Measurements from ENCODE around the gene TTC7B.

TTC7B gene

DNA sequence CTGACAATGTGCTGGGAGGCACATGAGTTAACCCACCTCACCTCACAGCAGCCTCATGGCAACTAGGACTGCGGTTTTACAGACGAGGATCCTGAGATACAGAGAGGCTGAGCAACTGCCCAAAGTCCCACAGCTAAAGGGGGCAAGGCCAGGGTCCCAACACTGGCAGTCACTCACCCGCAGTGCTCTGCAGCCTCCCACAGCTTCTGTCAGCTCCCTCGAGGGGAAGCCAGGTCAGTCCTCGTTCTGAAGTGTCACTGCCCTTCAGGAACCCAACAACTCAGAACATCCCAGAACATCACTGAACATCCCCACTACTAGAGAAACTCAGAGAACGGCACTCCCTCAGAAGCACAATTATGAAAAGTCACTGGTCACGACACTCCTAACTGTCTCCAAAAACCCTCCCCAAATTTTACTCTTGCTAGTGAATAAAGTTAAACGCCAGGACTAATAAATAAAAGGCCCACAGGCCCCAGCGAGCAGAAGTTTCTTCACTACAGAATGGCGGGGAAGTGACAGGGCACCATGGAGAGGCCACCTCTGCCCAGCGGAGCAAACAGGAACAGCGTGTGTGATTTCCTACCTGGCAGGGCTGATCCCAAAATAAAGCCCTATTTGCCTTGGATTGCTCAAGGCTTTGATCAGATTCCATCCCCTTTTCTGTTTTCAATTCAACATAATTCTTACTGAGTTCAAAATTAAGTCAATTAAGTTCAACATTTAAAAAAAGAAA lies 75.1 kb downstream of the TTC7B start:
- DNase-seq (ENCODE audit: low read depth): no peak

DNA sequence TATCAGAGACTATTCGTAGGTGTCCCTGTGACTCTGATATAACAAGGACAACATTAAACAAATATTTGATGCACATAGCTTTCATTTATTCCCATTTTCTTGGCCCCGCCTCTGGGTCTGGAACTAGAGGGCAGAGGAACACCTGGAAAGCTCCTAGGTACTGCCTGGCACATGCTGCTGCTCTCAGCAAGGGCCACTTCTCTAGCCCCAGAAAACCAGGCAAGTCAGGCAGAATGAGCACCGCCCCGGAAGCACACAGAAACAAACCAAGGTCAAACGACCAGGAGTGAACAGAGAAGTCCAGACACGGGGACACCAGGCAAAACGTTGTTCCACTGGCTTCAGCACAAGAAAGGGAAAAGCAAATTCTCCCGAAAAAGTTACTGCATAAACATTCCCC lies 76.1 kb downstream of the TTC7B start:
- no peak for DNase-seq (ENCODE audit: low read depth)

DNA sequence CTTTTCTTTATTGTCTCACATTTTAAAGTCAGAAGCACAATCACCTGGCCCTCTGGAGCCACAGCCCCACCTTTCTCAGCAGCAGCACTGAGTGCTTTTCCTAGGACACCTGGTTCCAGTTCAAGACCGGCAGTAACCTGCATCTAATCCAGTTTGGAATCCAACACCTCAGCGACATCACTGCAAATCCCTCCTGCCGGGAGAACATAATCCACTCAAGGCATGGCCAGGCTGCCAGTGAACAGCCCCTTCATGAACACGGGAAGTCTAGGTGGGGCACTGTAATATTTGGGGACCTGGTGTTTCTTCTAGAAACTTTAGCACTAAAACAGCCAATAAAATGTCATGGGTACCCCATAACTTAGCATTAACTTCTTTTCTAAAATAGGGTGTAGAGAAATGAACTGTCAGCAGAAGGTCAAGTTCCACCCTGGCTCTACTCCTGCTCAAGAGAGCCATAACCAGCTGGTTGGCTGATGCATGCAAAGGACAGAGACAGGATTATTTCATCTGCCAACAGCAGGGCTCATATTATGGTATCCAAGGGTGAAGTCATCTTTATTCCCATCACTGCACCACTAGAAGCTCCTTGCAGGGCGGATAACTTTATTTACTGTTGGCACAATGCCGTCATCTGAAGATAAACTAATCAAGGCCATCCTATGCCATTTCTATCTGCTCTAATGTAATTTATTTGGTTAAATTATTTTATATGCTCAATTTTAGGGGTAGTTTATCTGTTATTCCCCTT lies 76.7 kb downstream of the TTC7B start:
- no peak for DNase-seq (ENCODE audit: low read depth)

DNA sequence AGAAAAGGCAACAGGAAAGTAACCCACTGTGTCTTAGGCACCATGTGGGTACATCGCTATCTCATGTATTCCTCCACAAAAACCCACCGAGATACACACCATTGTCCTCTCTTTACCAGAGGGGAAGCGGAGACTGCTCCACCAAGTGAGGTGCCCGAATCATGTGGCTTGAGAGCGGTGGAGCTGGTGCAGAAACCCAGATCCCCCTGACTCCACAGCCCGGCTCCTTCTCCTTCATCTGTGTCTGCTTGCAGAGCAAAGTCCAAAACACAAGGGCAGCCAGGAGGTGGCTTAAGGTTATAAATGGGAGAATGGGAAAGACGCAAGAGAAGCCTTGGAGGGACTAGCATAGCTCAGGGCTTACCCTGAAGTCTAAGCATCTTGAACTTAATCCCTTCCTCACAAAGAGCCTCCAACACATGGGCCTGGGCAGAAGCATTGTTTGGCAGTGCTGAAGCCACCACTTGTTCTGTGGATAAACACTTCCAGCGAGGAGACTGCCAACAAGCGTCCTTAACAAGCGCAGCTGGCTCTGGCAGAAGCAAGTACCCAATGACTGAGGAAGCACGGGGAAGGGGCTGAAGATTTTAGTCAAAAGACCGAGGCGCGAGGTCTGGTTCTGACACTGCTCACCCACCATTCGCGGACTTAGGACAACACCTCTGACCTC lies 83.0 kb downstream of the TTC7B start:
- DNase-seq (ENCODE audit: low read depth): no peak

DNA sequence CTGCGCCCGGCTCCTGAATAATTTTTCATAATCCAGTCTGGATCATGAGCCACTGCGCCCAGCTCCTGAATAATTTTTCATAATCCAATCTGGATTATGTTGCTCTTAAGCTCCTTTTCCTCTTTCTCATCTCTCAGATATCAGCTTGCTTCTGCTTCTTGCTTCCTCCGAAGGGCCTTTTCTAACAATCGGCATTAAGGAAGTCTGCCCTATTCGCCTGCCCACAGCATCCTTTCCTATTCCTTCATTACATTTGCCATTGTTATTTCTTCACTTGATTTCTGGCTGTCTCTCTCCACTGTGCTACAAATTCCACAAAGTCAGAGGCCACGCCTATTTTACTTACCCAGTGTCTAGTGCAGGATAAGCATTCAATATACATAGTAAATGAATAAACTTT lies 83.5 kb downstream of the TTC7B start:
- DNase-seq (ENCODE audit: low read depth): no peak

DNA sequence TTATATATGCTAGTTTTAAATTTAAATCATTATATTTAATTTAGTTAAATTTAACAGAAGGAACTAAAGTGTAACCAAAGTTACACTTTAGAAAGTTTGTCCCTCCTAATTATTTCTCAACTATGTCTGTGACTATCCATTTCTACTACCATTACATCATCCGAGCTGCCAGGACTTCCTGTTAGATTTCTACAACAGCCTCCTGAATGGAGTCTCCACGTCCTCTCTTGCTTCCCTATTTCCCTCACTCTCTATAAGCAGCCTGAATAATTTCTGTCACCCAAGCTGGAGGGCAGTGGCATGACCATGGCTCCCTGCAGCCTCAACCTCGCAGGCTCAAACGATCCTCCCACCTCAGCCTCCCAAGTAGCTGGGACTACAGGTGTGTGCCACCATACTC lies 84.1 kb downstream of the TTC7B start:
- DNase-seq (ENCODE audit: low read depth): no peak

DNA sequence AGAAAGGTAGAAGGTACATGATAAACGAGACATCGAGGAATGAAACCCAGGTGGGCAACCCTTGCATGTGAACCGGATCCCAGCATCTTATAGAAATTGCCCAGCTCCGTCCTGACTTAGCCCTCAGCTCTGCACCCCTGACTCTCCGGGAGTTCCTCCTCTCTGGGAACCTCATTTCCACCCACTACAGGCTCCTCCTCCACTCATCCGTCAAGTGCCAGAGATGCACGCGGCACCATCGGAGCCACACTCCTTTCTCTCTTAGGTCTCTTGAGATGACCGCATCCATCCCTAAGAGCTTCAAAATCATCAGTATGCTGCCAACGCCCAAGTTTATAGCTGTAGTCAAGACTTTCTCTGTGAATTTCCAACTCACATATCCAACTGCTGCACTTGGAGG lies 84.7 kb downstream of the TTC7B start:
- DNase-seq (ENCODE audit: low read depth): no peak

DNA sequence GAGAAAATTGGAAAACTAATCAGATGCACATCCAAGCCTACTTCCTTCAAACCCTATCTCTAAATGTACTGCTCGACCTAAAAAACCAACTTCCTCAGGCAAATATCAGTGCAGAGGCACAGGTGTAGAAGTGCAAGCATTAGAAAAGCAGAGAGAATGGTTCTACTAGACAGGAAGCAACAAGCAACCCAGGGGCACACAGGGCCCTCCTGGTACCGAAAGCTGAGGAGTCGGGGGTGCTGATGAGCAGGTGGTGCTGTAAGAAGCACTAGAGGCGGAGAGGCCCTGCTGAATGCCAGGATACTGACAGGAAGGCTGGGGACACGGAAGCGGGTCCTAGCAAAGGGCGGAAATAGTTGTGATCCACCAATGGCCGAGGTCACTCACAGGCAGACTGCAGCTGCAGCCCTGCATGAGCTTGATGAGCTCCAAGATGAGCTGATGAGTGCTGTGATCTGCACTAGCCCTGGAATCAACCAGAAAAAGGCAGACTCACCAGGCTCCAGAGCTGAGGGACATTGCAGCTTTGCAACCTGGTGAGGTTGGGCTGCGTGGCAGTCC lies 85.9 kb downstream of the TTC7B start:
- DNase-seq (ENCODE audit: low read depth): no peak

DNA sequence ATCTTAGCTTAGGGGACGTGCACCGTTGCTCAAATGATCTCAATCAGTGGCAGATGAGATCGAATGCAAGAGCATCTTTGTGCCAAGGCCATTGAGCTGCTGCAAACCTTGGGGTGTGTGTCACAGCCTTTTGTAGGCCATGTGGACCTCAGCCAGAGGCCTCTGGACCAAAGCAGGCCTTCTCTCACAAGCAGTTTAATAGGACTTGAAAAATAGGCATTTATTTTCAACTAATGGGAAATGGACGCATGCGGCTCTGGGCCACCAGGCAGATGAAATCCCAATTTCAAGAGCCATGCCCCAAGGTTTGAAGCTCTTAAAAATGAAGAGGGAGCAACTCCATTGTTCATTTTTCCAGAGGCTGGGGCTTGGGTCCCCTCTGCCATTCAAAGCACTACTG lies 87.3 kb downstream of the TTC7B start:
- DNase-seq (ENCODE audit: low read depth): no peak

DNA sequence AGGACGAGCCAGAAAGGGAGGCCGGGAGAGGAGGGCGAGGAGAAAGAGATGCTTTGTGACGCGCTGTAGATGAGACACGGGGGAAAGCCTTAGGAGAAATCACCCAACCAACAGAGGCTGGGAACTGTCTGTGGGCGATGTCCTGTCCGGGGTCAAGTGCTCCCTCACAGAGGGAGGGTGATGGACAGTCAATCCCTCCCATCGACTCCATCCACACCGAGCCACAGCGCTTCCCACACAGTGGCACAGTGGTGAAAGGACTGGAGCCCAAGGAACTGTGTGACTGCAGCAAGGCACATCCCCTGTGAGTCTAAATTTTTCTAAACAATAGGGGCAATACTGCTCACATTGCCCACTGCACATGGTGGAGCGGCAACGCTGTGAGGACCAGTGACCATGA lies 89.1 kb downstream of the TTC7B start:
- no peak for DNase-seq (ENCODE audit: low read depth)

DNA sequence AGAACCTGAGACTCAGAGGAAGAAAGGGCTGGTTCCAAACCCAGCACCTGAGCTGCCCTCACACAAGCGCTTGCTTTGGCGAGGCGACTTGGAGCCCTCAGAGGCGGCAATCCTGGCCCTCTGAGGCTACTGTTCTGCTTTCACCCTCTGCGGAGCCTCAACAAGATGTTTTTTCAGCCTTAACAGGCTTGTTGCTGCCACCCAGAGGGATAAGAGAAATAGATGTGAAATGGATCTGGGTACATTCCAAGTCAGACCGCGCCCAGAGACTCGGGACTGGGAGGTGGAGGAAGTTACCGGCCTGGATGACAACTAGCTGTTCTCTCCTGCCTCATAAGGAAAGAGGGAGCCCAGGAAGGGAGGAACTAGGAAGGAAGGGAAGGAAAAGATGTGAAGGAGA lies 89.6 kb downstream of the TTC7B start:
- DNase-seq (ENCODE audit: low read depth): no peak

DNA sequence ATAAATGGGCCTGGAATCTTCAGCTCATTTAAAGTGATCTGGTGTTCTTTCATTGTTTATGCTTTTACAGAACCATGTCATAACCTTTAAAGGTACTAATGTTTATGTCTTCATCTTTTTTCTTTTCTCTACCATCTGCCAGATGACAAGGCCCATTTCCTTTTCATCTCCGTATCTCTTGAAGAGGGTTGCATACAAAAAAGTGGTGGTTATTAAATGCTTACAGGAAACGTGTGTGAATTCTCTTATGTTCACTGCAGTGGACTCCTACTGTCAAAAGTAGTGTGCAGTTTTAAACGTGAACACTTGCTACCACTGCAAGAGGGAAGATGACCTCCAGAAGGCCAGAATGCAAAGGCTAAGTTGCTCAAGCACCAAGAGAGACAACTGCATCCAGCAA lies 91.4 kb downstream of the TTC7B start:
- DNase-seq (ENCODE audit: low read depth): no peak

DNA sequence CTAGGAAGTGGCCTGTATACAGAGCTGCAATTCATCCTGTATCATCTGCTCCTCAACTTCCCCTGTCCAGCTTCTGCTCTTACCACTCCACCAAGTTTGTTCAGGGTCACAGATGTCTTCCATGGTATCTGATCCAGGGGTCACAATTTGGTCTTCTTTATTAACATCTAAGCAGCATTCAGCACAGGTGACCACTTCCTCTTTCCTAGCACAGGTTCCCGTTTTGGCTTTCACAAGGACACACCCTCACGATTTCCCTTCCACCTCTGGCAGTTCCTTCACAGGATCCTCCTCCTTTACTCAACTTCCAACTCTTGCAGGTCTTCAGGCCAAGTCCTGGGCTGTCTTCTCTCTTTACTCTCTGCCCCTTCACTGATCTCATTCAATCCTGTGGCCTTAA lies 93.6 kb downstream of the TTC7B start:
- DNase-seq (ENCODE audit: low read depth): no peak

DNA sequence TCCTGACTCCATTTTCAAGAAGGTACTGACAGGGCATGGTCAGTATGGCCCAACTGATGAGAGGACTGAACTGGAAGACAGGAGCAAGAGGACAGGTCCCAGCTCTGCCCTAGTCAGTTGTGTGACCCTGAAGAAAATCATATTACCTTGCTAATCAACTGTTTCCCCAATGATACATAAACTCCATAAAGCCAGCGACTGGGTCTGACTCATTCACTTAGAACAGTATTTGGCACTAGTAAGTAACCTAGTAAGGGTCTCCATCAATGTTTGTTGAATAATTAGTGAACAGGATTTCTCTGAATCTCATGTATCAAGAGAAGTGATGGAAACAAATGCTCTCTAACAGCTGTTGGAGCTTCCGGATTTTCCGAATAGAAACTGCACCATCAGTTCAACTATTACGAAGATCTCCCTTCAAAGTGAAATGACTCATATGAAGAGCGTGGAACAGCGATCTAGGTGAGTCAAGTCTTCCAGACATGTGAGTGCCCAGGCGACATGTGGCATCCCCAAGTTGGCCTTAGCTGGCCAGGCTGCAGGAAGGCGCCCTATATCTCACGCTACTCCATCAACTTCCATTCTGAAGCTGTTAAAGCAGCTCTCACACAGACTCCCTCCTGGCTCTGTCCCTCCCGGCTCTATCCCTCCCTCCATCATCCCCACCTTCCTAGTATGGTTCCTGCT lies 94.5 kb downstream of the TTC7B start:
- DNase-seq (ENCODE audit: low read depth): no peak

DNA sequence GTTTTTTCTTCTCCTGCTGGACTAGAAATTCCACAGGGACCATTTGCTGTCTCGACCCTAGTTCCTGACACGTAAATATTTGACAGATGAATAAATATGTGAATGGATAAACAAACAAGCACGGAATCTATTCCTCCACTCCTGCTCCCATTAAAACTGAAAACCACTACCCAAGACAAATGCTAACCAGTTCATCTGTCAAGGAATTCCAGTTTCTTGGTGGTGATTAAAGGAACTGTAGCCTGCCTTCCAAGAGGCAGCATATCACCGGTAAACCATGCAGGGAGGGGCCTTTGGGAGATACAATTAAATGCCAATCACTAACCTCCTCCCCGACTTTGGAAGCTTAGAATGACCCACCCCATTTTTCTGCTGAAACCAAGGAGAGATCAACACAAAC lies 95.4 kb downstream of the TTC7B start:
- DNase-seq (ENCODE audit: low read depth): no peak

DNA sequence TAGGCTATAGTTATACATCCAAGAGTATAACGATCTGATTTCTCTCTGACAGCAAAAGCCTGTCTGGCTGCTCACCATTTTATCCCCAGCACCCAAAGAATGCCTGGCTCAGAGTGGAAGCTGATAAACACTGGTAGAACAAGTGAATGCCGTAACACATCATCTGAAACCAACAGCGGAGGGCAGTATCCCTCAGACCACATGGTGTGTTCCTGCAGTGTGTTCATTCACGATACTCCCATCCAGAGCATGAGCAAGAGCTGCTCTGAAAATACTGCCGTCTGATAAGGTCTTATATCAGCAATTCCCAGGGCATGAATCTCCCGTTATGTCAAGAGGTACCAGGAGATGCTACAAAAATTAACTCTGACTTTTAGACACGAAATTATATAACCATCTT lies 95.9 kb downstream of the TTC7B start:
- DNase-seq (ENCODE audit: low read depth): no peak

DNA sequence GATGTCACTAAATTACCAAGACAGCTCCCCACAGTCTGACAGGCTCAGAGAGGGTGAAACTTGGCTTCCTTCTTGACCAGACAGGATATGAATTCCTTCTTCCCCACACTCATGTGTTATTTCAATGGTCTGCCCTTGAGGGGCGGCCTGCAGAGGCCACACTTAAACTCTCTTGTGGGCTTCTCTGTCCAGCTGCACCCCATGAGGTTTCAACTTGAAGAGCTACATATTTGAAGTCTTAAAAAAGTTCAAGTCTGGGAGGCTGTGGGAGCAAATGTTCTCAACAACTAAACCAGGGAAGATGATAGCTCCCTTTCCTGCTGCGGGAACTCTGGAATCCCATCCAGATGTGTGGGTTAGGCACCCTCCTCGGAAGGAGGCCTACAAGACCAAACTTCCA lies 98.3 kb downstream of the TTC7B start:
- DNase-seq (ENCODE audit: low read depth): no peak

DNA sequence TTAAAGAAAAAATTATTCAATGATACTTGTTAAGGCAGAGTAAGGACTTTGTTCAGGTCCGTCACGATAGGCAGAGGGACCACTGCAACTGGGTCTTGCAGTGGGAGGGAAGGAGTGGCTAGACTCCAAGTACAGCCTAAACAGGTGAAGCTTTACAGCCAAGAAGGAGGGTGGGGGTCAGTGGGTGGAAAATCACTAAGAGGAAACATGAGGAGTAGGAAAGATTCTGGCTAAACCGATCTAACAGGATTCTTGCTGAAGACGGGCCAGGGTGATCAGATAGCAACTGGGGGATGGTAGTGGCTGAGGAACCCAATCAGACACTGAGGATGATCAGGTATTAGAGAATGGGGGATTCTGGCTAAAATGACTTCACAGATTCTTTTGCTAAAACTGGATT lies 100.2 kb downstream of the TTC7B start:
- no peak for DNase-seq (ENCODE audit: low read depth)

DNA sequence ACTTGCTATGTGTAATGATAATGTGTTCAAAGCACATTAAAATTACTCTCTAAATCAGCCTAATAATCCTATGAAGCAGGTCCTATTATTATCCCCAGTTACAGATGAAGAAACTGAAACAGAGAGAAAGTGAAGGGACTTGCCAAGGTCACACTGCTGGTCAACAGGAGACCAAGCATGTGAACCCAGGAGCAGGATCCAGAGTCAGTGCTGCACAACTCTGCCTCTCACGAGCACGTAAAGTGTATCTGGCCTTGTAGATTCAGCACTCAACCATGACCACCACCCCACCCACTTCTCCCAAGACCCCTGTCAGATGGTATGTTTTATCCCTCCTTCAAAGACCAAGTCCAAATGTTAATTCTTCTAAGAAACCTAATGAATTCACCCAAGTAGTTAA lies 100.7 kb downstream of the TTC7B start:
- no peak for DNase-seq (ENCODE audit: low read depth)

DNA sequence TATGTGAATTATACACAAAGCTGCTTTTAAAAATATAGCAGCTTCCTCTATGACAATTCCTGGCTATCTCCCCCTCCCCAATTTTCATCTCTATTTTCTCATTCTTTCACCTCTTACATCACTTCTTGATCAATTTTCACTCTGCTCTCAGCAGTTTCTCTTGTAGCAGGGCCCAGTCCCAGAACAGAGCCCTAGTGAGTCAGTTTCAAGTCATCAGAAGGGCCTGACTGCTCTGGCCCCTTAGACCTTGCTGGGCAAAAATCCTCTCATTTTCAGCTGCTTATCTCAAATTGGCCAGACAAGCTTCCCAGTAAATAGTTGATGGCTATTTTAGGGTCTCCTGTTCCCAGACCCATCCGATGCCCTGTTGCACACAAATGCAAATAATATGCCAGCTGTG lies 101.4 kb downstream of the TTC7B start:
- no peak for DNase-seq (ENCODE audit: low read depth)

DNA sequence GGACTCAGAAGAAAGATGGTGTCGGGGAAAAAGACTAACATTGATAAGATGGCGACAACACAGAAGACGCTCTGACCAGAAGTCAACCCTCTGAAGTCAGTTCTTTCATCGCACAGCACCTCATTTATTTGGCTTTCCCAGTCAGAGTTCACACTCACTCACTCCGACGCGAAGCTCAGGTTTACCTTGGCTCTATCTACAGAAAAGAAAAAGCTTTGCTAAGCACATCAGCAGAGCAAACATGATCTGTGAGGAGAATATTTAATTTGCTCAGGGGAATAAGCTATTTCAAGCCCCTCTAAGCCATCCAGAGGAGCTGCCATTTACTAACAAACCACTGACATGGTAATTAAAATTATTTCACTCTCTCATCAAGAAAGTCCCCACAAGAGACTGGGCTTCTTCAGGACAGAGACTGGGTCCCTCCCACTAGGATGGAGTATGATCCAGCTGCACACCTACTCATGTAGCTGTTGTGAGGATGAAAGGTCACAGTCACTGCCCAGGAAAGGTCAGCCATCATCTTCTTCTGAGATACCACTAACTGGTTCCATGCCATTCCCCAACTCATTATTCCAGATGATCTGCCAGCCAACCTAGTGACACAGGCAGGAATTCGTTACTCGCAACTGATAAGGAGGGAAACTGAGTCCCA lies 111.4 kb downstream of the TTC7B start:
- no peak for DNase-seq (ENCODE audit: low read depth)

Measured in activated T-cell treated with anti-CD3 and anti-CD28 coated beads for 1 hour (primary cell).